HCT116 (cell line): Measurements from ENCODE around the gene ZNF469. TPM values are rescaled to one million over a fixed set of nuclear protein-coding genes. Genes with fewer than 3 reads are reported as not detected.

Experiments used
- ATAC-seq: fragments of 200-7000 bp; cut with Tn5 transposase; 2 replicates; pipeline ENCODE4 v1.9.1; 2020; ENCODE audit warnings: mild to moderate bottlenecking, moderate library complexity
- BruUV-seq: library from RNA; stranded (reverse); fragments of 400-500 nt; replicated peaks from 2 replicates; lab custom pipeline; 2021; lab: Mats Ljungman, UMichigan
- CTCF ChIA-PET: fragments of 300-600 bp; sonication (Branson Sonifier 250); formaldehyde crosslinking; loops from one replicate; lab custom pipeline; 2021; ENCODE audit warnings: antibody characterized with exemption; lab: Charles Lee
- POLR2A ChIA-PET: fragments of 300-600, 350-600 bp; sonication (Branson Sonifier 250); formaldehyde crosslinking; loops from one replicate; lab custom pipeline; 2021; ENCODE audit warnings: antibody characterized with exemption; lab: Charles Lee
- RAD21 ChIA-PET, 2 experiments: fragments of 300-600 bp; sonication (Branson Sonifier 250); formaldehyde crosslinking; loops; one replicate each; lab custom pipeline; 2023; ENCODE audit warnings: low total read pairs in 2 of 2; ENCODE audit not compliant: uncharacterized antibody in 2 of 2, unreplicated experiment in 2 of 2, low non-redundant PET in 1 of 2; lab: Charles Lee
- DNase-seq: peaks from one replicate; pipeline ENCODE4 v3.0.0-alpha.2; 2010; ENCODE audit warnings: low read depth, low spot score
- H2AFZ ChIP-seq: fragments of 200-600 bp; shearing (Covaris generic), sonication (generic); 2 replicates; pipeline ENCODE4 v1.6.1; 2017; ENCODE audit warnings: low read depth, mixed run types, mixed read lengths, antibody characterized with exemption, low read length; ENCODE audit not compliant: poor library complexity, severe bottlenecking
- H3K27ac ChIP-seq: 2 replicates; pipeline ENCODE4 v1.5.1; 2012; ENCODE audit warnings: low read depth, low read length
- H3K27me3 ChIP-seq: fragments of 200-600 bp; sonication (generic); 2 replicates; pipeline ENCODE4 v1.6.1; 2016; ENCODE audit warnings: mixed run types, low read length, mixed read lengths; ENCODE audit not compliant: insufficient read depth
- H3K36me3 ChIP-seq, 2 experiments: fragments of 200-500 bp in 1 of 2; fragments of 200-600 bp in 1 of 2; sonication (Bioruptor generic) in 1 of 2; sonication (generic) in 1 of 2; 2 replicates each; pipeline versions ENCODE4 v1.5.1 to v1.6.1; 2014 to 2016; ENCODE audit warnings: low read length in 2 of 2, inconsistent platforms in 1 of 2, mixed read lengths in 1 of 2, mixed run types in 1 of 2; ENCODE audit not compliant: insufficient read depth in 2 of 2, control insufficient read depth in 1 of 2
- H3K4me1 ChIP-seq, 2 experiments: fragments of 200-600 bp in 1 of 2; sonication (generic) in 1 of 2; 2 replicates each; pipeline versions ENCODE4 v1.5.1 to v1.6.1; 2012 to 2017; ENCODE audit warnings: low read length in 2 of 2, inconsistent platforms in 1 of 2, mild to moderate bottlenecking in 1 of 2, mixed read lengths in 1 of 2, mixed run types in 1 of 2, moderate library complexity in 1 of 2; ENCODE audit not compliant: insufficient read depth in 2 of 2, control insufficient read depth in 1 of 2
- H3K4me2 ChIP-seq: fragments of 200-600 bp; sonication (generic); 2 replicates; pipeline ENCODE4 v1.6.1; 2017; ENCODE audit warnings: mixed run types, low read length, mixed read lengths
- H3K4me3 ChIP-seq, 2 experiments: fragments of 200-600 bp in 1 of 2; sonication (generic) in 1 of 2; replicated peaks in 1 of 2; 2 replicates each; pipeline ENCODE4 v1.5.1; 2011 to 2016; ENCODE audit warnings: low read length in 2 of 2, control low read depth in 1 of 2, low read depth in 1 of 2, mild to moderate bottlenecking in 1 of 2, mixed read lengths in 1 of 2, mixed run types in 1 of 2
- H3K79me2 ChIP-seq: fragments of 200-600 bp; sonication (generic); 2 replicates; pipeline ENCODE4 v1.6.1; 2017; ENCODE audit warnings: mild to moderate bottlenecking, mixed run types, low read length, moderate library complexity, mixed read lengths; ENCODE audit not compliant: insufficient read depth
- H3K9ac ChIP-seq: fragments of 200-600 bp; sonication (generic); 2 replicates; pipeline ENCODE4 v1.6.1; 2016; ENCODE audit warnings: low read length, mixed read lengths
- H3K9me2 ChIP-seq: fragments of 200-600 bp; sonication (generic), shearing (Covaris generic); 2 replicates; pipeline ENCODE4 v1.6.1; 2017; ENCODE audit warnings: mixed run types, mild to moderate bottlenecking, moderate library complexity; ENCODE audit not compliant: insufficient read depth
- H3K9me3 ChIP-seq, 2 experiments: fragments of 200-500 bp in 1 of 2; fragments of 200-600 bp in 1 of 2; sonication (Bioruptor generic) in 1 of 2; sonication (generic) in 1 of 2; 2 replicates each; pipeline ENCODE4 v1.6.1; 2014 to 2017; ENCODE audit warnings: low read length in 2 of 2, mixed read lengths in 2 of 2, inconsistent platforms in 1 of 2, low read depth in 1 of 2, mild to moderate bottlenecking in 1 of 2, mixed run types in 1 of 2, moderate library complexity in 1 of 2; ENCODE audit not compliant: control insufficient read depth in 1 of 2, insufficient read depth in 1 of 2
- H4K20me1 ChIP-seq: fragments of 200-600 bp; sonication (generic), shearing (Covaris generic); 2 replicates; pipeline ENCODE4 v1.6.1; 2017; ENCODE audit warnings: mixed run types, mild to moderate bottlenecking, moderate library complexity; ENCODE audit not compliant: insufficient read depth
- CBX3 ChIP-seq: IDR thresholded peaks from 2 replicates; pipeline ENCODE4 v1.6.1; 2012; ENCODE audit warnings: low read depth
- CEBPB ChIP-seq: IDR thresholded peaks from 2 replicates; pipeline ENCODE4 v1.6.1; 2012; ENCODE audit warnings: low read depth
- EGR1 ChIP-seq: IDR thresholded peaks from 2 replicates; pipeline ENCODE4 v1.6.1; 2012; ENCODE audit warnings: low read depth
- ELF1 ChIP-seq: IDR thresholded peaks from 2 replicates; pipeline ENCODE4 v1.6.1; 2012; ENCODE audit warnings: low read depth, borderline replicate concordance
- EZH2 ChIP-seq: fragments of 200-600 bp; sonication (generic); IDR thresholded peaks from 2 replicates; pipeline ENCODE4 v1.6.1; 2017; ENCODE audit warnings: antibody characterized with exemption, mixed run types
- EZH2phosphoT487 ChIP-seq: fragments of 200-600 bp; IDR thresholded peaks from 2 replicates; pipeline ENCODE4 v1.6.1; 2018; ENCODE audit warnings: antibody characterized with exemption, borderline replicate concordance
- POLR2AphosphoS5 ChIP-seq: IDR thresholded peaks from 2 replicates; pipeline ENCODE4 v1.6.1; 2011; ENCODE audit warnings: mild to moderate bottlenecking, low read depth, low read length, moderate library complexity
- SIN3A ChIP-seq: IDR thresholded peaks from 2 replicates; pipeline ENCODE4 v1.6.1; 2012; ENCODE audit warnings: low read depth
- TCF7L2 ChIP-seq: IDR thresholded peaks from 2 replicates; pipeline ENCODE4 v1.7.0; 2011; ENCODE audit warnings: borderline replicate concordance, inconsistent platforms; ENCODE audit not compliant: insufficient read depth, insufficient read length; ENCODE audit errors: extremely low read depth
- YY1 ChIP-seq: IDR thresholded peaks from 2 replicates; pipeline ENCODE4 v1.6.1; 2011; ENCODE audit warnings: low read length, low read depth, moderate library complexity, mild to moderate bottlenecking; ENCODE audit not compliant: insufficient replicate concordance; ENCODE audit errors: extremely low read depth
- ZBTB33 ChIP-seq: IDR thresholded peaks from 2 replicates; pipeline ENCODE4 v1.6.1; 2011; ENCODE audit warnings: mild to moderate bottlenecking, low read length, moderate library complexity; ENCODE audit not compliant: insufficient replicate concordance; ENCODE audit errors: extremely low read depth
- ZFX ChIP-seq: fragments of 450-650 bp; IDR thresholded peaks from 2 replicates; pipeline ENCODE4 v1.6.1; 2017
- intact Hi-C: fragments of 100-400 bp; cut with micrococcal nuclease; formaldehyde crosslinking; loops from 2 replicates; pipeline ENCODE4 v1.10.0; 2022
- total RNA-seq: library from RNA; stranded (reverse); gene quantifications from one replicate; pipeline ENCODE4 v1.2.1, GENCODE V29; 2021; ENCODE audit not compliant: unreplicated experiment
- TF ChIP-seq, protein P1 (sequence below): IDR thresholded peaks from 2 replicates; pipeline ENCODE4 v1.6.1; 2012
- TF ChIP-seq, protein P2 (sequence below), 3 experiments: fragments of 200-600 bp in 1 of 3; sonication (generic) in 1 of 3; IDR thresholded peaks in 2 of 3; conservative IDR thresholded peaks in 1 of 3; 2 replicates each; pipeline ENCODE4 v1.5.1; 2012 to 2017; ENCODE audit warnings: low read depth in 2 of 3, low read length in 2 of 3, antibody characterized with exemption in 1 of 3, borderline replicate concordance in 1 of 3, control low read depth in 1 of 3, mild to moderate bottlenecking in 1 of 3, mixed read lengths in 1 of 3, mixed run types in 1 of 3, moderate library complexity in 1 of 3; ENCODE audit not compliant: insufficient read depth in 1 of 3
- TF ChIP-seq, protein P3 (sequence below): IDR thresholded peaks from 2 replicates; pipeline ENCODE4 v1.6.1; 2012

Gene ZNF469
- total RNA-seq, 1 experiment from 2014 or later = 5.9 TPM

- TF ChIP-seq, protein P1, sequence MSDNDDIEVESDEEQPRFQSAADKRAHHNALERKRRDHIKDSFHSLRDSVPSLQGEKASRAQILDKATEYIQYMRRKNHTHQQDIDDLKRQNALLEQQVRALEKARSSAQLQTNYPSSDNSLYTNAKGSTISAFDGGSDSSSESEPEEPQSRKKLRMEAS = no peak
- TF ChIP-seq EZH2 = no peak
- TF ChIP-seq CBX3 = no peak
- no peak for TF ChIP-seq ZBTB33
- no peak for TF ChIP-seq EZH2phosphoT487
- TF ChIP-seq ZFX = no peak
- no peak for TF ChIP-seq SIN3A
- TF ChIP-seq YY1 = no peak
- TF ChIP-seq POLR2AphosphoS5 = no peak
- TF ChIP-seq EGR1 = no peak
- TF ChIP-seq, protein P2, sequence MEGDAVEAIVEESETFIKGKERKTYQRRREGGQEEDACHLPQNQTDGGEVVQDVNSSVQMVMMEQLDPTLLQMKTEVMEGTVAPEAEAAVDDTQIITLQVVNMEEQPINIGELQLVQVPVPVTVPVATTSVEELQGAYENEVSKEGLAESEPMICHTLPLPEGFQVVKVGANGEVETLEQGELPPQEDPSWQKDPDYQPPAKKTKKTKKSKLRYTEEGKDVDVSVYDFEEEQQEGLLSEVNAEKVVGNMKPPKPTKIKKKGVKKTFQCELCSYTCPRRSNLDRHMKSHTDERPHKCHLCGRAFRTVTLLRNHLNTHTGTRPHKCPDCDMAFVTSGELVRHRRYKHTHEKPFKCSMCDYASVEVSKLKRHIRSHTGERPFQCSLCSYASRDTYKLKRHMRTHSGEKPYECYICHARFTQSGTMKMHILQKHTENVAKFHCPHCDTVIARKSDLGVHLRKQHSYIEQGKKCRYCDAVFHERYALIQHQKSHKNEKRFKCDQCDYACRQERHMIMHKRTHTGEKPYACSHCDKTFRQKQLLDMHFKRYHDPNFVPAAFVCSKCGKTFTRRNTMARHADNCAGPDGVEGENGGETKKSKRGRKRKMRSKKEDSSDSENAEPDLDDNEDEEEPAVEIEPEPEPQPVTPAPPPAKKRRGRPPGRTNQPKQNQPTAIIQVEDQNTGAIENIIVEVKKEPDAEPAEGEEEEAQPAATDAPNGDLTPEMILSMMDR (IDR thresholded peaks at IDR 0.05 in 2 of 3, conservative IDR thresholded peaks at IDR 0.05 in 1 of 3; ENCODE audit: borderline replicate concordance in 1 of 3, insufficient read depth in 1 of 3, low read depth in 2 of 3, low read length in 2 of 3) = no peak
- no peak for TF ChIP-seq TCF7L2
- TF ChIP-seq CEBPB = no peak
- TF ChIP-seq, protein P3, sequence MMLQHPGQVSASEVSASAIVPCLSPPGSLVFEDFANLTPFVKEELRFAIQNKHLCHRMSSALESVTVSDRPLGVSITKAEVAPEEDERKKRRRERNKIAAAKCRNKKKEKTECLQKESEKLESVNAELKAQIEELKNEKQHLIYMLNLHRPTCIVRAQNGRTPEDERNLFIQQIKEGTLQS = no peak
- no peak for TF ChIP-seq ELF1
- intact Hi-C loops = no loop called here
- no peak overlapping the region for H3K9ac ChIP-seq
- H3K27ac ChIP-seq = no peak overlapping the region
- H3K79me2 ChIP-seq = no peaks in the 10 kb centered on the region
- H3K4me2 ChIP-seq = no peak overlapping the region
- DNase-seq = no peak
- no peak overlapping the region for H3K4me3 ChIP-seq
- no peaks in the 10 kb centered on the region for H3K9me2 ChIP-seq
- POLR2A ChIA-PET = no interaction called here
- H4K20me1 ChIP-seq = no peaks in the 10 kb centered on the region
- ATAC-seq = no peak
- no TSS peak for BruUV-seq
- H3K36me3 ChIP-seq = no peaks in the 10 kb centered on the region
- H3K9me3 ChIP-seq = no peaks in the 10 kb centered on the region; a peak in 1 of 4 replicates
- RAD21 ChIA-PET = no interaction called here
- peaks cover 11% of the 10 kb centered on the region; the same call in 1 of the 2 replicates for H3K27me3 ChIP-seq
- H2AFZ ChIP-seq = no peak overlapping the region
- CTCF ChIA-PET = no interaction called here
- H3K4me1 ChIP-seq = no peaks in the 10 kb centered on the region
These were observed 14.7 kb upstream of the ZNF469 start for GRCh38 chr16:88368036-88368435.
